NCI-H2107 treated with DMSO at 0.1 percent for 48 hours (cell line): ENCODE results near the gene NKX2-8.
"Not testable (repeated sequence)": the region's sequence is repeated elsewhere in the genome, so short reads cannot be mapped to it uniquely, and the experiment has no call there.

ENCODE experiments used
- DNase-seq: peaks from one replicate; lab custom pipeline; 2025; ENCODE audit not compliant: unreplicated experiment; lab: John Stamatoyannopoulos, UW

Gene NKX2-8

DNA sequence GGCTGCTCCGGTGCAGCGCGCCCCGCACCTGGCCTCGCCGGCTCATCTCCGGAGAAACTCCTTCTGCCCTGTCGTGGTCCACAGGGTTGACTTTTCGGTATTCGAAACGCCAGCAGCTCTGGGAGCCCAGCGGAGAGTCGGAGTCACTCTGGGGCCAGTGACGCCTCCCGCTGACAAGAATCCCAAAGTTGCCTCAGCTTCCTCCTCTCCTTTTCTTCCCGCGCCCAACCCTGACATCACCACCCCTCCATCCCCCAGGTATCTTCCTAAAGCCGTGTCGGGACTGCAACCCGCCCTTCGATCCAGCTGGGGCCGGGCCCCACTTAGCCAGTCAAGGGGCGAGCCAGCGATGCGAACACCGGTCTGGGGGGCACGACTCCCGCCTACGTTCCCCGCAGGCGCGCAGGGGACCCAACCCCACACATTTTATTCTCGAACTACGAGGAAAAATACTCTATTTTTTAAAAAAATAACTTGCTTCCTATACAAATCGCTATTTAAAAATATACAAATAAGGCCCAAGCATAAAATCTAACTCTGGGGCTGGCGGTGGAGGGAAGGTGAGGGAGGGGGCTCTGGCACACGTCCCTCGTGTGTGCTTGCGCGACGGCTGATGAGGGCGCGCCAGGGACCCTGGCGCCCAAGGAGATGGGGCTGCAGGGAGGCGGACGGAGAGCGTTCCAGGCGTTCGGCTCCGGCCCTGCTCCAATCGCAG, 2.1 kb downstream of the NKX2-8 start:
- DNase-seq: no peak

DNA sequence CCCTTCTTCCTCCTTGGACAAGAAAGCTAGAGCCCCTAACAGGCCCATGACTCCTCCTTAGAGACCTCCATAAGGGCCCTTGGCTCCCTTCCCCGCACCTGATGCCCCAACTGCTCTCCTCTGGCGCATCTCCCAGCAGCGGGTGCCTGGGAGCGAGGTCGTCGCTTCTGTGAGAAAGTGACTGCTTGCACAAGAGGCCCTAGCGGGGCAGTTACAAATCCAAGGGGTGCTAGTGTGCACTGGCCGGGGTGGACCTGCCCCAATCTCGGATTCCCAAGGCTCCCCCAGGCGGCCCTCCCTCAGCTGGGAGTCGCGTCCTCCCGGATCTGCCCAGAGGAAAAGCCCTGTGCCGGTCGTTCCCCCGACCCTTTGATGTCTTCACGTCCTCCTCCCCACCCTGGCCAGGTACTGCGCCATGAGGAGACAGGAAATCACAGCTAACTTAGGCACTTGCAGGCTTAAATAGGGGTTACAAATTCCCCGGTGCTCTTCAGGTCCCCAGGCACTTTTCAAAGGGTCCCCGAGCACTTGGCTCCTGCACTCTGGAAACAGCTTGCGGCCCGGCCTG, 2.8 kb downstream of the NKX2-8 start:
- no peak for DNase-seq

- DNase-seq: no peak
Observed at GRCh38 chr14:36579001-36579555, 3.3 kb downstream of the NKX2-8 start.

GRCh38 chr14:36570065-36570464, 12.3 kb downstream of the NKX2-8 start:
- no peak for DNase-seq

DNA sequence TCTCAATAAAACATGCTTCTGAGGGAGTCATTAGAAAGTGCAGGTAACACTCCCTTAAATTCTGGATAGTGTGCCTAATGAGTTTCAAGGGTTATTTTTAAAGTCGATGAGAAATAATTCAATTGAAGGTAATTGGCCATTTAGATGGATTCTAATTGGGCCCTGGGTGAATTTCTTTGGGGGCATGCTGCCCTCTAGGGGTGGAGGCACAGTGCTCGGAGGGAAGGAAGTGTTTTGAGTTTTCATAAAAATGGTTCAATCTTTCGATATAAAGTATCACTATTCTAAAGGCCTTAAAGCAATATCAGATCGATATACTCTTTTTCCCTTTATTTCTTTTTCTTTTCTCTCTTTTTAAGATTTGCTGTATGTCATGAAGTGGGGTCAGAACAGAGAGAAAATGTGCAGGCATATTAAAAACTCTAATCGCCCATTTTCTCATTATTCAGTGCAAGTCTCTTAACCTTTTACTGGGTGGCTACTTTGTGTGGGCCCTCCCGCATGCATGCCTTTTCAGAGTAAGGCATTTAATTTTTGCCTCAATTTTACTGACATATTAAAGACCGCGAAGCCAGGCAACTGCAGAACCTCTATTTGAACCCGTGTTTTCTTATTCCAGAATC, 25.5 kb downstream of the NKX2-8 start:
- peak; percentile 75 for DNase-seq

DNA sequence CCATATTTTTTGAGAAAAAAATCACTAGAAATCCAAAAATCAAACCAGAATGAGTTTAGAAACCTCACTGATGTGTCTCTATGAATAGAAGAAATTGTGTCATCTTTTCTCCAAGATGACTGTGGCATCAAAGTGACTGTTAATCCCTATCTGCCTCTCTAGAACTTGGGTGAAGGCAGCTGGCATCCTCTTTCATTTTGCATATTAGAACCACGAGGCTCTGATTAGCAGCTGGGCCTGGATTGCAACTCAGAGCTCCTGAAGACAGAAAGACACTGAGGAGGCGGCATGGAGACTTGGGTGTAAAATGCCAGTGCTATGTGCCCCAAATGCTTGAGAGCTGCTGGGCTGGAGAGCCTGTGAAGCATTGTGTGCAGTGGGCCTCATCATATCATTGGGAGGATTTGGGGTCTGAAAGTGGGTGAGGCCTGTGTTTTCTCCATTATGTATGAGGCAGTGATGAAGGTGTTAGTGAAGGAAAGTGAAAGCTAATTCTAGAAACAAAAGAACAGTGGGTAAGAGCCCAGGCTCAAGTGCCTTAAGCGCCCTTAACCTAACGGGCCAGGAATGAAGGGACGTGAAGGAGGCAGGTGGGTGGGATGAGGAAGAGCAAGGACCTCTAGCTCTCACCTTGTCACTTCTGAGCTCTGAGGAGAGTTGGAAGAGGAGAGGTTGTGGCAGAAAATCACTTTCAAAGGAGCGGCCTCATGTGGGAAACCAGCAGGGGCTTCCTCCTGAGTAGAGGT, 26.2 kb downstream of the NKX2-8 start:
- DNase-seq: peak; percentile 90

- peak; percentile 62 for DNase-seq
Observed at GRCh38 chr14:36553656-36554260, 28.7 kb downstream of the NKX2-8 start.

- no peak for DNase-seq
Observed at GRCh38 chr14:36550899-36551298, 31.5 kb downstream of the NKX2-8 start.

DNA sequence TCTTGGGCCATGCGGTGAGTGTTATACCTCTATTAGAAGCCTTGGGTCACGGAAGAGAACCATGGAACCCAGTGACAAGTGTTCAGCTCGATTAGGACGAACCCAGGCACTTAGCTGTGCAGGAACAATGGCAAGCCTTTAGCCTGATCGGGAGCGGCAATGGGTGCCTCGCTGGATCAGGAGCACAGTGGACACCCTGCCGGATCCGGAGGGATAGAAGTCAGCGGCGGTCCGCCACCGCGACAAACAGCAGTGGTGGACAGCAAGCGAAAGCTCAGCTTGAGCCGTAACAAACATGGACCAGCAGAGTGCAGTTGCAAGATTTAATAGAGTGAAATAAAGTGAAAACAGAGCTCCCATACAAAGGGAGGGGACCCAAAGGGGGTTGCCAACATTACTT, 38.1 kb downstream of the NKX2-8 start:
- not testable (repeated sequence) for DNase-seq

GRCh38 chr14:36538051-36538450, 44.4 kb downstream of the NKX2-8 start:
- DNase-seq: no peak
